Endodermal cell (in vitro differentiated cells): Measurements from ENCODE around the gene NFE2L3. TPM values are rescaled to one million over a fixed set of nuclear protein-coding genes. Genes with fewer than 3 reads are reported as not detected.

Experiments
- DNase-seq: peaks from one replicate; pipeline ENCODE4 v3.0.0-alpha.2; 2017
- H3K27ac ChIP-seq: 2 replicates; pipeline ENCODE4 v1.5.1; 2013; ENCODE audit warnings: mild to moderate bottlenecking, low read depth, low read length, moderate library complexity
- H3K27me3 ChIP-seq: 2 replicates; pipeline ENCODE4 v1.6.1; 2013; ENCODE audit warnings: mild to moderate bottlenecking, low read length, moderate library complexity; ENCODE audit not compliant: insufficient read depth, control insufficient read depth, poor library complexity, severe bottlenecking
- H3K36me3 ChIP-seq: 2 replicates; pipeline ENCODE4 v1.7.0; 2013; ENCODE audit warnings: mild to moderate bottlenecking, low read length, moderate library complexity; ENCODE audit not compliant: control insufficient read depth, insufficient read depth
- H3K4me1 ChIP-seq: one replicate; pipeline ENCODE4 v1.7.0; 2013; ENCODE audit warnings: low read length; ENCODE audit not compliant: control insufficient read depth, insufficient read depth
- H3K4me3 ChIP-seq: 2 replicates; pipeline ENCODE4 v1.5.1; 2013; ENCODE audit warnings: mild to moderate bottlenecking, low read length, moderate library complexity
- H3K9ac ChIP-seq: 2 replicates; pipeline ENCODE4 v1.6.1; 2013; ENCODE audit warnings: mild to moderate bottlenecking, low read length, moderate library complexity; ENCODE audit not compliant: poor library complexity, severe bottlenecking; ENCODE audit errors: extremely low read depth
- H3K9me3 ChIP-seq: 2 replicates; pipeline ENCODE4 v1.6.1; 2013; ENCODE audit warnings: mild to moderate bottlenecking, low read length, moderate library complexity; ENCODE audit not compliant: control insufficient read depth
- H3K27ac Mint-ChIP-seq: 2 replicates; pipeline ENCODE4 v1.8.0; 2020; ENCODE audit warnings: mixed read lengths
- H3K27me3 Mint-ChIP-seq: 2 replicates; pipeline ENCODE4 v1.8.0; 2021; ENCODE audit warnings: mild to moderate bottlenecking, mixed read lengths; ENCODE audit not compliant: insufficient read depth
- H3K36me3 Mint-ChIP-seq: 2 replicates; pipeline ENCODE4 v1.8.0; 2020; ENCODE audit warnings: low read depth, mixed read lengths
- H3K4me1 Mint-ChIP-seq: 2 replicates; pipeline ENCODE4 v1.8.0; 2020; ENCODE audit warnings: mixed read lengths
- H3K4me3 Mint-ChIP-seq: 2 replicates; pipeline ENCODE4 v1.8.0; 2020; ENCODE audit warnings: mild to moderate bottlenecking, moderate library complexity, mixed read lengths
- H3K9me3 Mint-ChIP-seq: 2 replicates; pipeline ENCODE4 v1.8.0; 2020; ENCODE audit warnings: mild to moderate bottlenecking, mixed read lengths
- CTCF ChIP-seq: fragments of 200-600 bp; sonication (generic); conservative IDR thresholded peaks from 2 replicates; pipeline ENCODE4 v1.5.0; 2021; ENCODE audit warnings: antibody characterized with exemption, mild to moderate bottlenecking
- WGBS, 2 experiments: methylation state at CpG; one replicate each; pipeline versions ENCODE4 v1.1.5 to v1.1.7; 2013; ENCODE audit warnings: missing lambda C conversion rate in 2 of 2, mixed read lengths in 1 of 2; ENCODE audit not compliant: insufficient coverage in 1 of 2, insufficient read length in 1 of 2; 5-methylcytosine and 5-hydroxymethylcytosine counted together
- total RNA-seq, 2 donors: library from RNA; stranded (reverse); fragmentation: NEBNext Ultra II Directional in 1 of 2; extraction: Animal tissue kit (Norgen Biotek cat#: 25700) in 1 of 2; gene quantifications; 2 replicates in 1 of 2; 3 replicates in 1 of 2; pipeline ENCODE4 v1.2.1, GENCODE V29; 2021

NFE2L3 gene
- total RNA-seq, 2 donors from 2014 or later: 20.2 to 48.4 TPM

GRCh38 chr7:26189697-26190096 lies 37.7 kb downstream of the NFE2L3 start:
- Mint-ChIP-seq H3K36me3 (peaks cover 68% of the 10 kb centered on the region), H3K4me1 (peaks cover 16% of the 10 kb centered on the region), H3K9me3 (no peaks in the 10 kb centered on the region), H3K27me3 (no peaks in the 10 kb centered on the region), H3K4me3 (no peak overlapping the region), H3K27ac (no peak overlapping the region)
- H3K27me3 ChIP-seq: no peaks in the 10 kb centered on the region
- TF ChIP-seq CTCF: no peak
- H3K4me1 ChIP-seq: peaks cover 2% of the 10 kb centered on the region
- no peak overlapping the region for H3K27ac ChIP-seq
- H3K4me3 ChIP-seq: no peak overlapping the region
- no peak for DNase-seq
- H3K9me3 ChIP-seq: no peaks in the 10 kb centered on the region
- peaks cover 81% of the 10 kb centered on the region for H3K36me3 ChIP-seq
- 94 to 100% methylated on average over 3 of the region's 3 CpGs for WGBS, 2 experiments
- no peak overlapping the region for H3K9ac ChIP-seq

- Histone ChIP-seq H3K27ac (no peak overlapping the region), H3K4me3 (no peak overlapping the region), H3K9ac (no peak overlapping the region), H3K4me1 (peaks cover 5% of the 10 kb centered on the region), H3K36me3 (peaks cover 86% of the 10 kb centered on the region), H3K27me3 (no peaks in the 10 kb centered on the region), H3K9me3 (no peaks in the 10 kb centered on the region)
- H3K4me3 Mint-ChIP-seq: no peak overlapping the region
- peaks cover 68% of the 10 kb centered on the region for H3K36me3 Mint-ChIP-seq
- peak overlapping the region; percentile 74 for H3K27ac Mint-ChIP-seq
- no peak for TF ChIP-seq CTCF
- DNase-seq: no peak
- WGBS, 2 experiments: 97 to 100% methylated on average over 1 of the region's 1 CpG
- no peaks in the 10 kb centered on the region for H3K27me3 Mint-ChIP-seq
- peaks cover 20% of the 10 kb centered on the region for H3K4me1 Mint-ChIP-seq
- no peaks in the 10 kb centered on the region for H3K9me3 Mint-ChIP-seq
Measured at GRCh38 chr7:26190417-26190869, 38.4 kb downstream of the NFE2L3 start.

GRCh38 chr7:26191233-26191973 lies 39.4 kb downstream of the NFE2L3 start:
- no peaks in the 10 kb centered on the region for H3K27me3 ChIP-seq
- H3K4me1 ChIP-seq: peaks cover 5% of the 10 kb centered on the region
- no peak overlapping the region for H3K4me3 Mint-ChIP-seq
- peak overlapping the region; percentile 22 for H3K4me3 ChIP-seq
- peaks cover 28% of the 10 kb centered on the region for H3K4me1 Mint-ChIP-seq
- no peaks in the 10 kb centered on the region for H3K9me3 ChIP-seq
- no peaks in the 10 kb centered on the region for H3K9me3 Mint-ChIP-seq
- no peak for DNase-seq
- no peak overlapping the region for H3K9ac ChIP-seq
- WGBS, 2 experiments: 86 to 90% methylated on average over 4 to 6 of the region's 7 CpGs
- no peak for TF ChIP-seq CTCF
- H3K27ac Mint-ChIP-seq: peak overlapping the region; percentile 76
- H3K36me3 Mint-ChIP-seq: peaks cover 73% of the 10 kb centered on the region
- H3K27ac ChIP-seq: no peak overlapping the region
- H3K27me3 Mint-ChIP-seq: no peaks in the 10 kb centered on the region
- peaks cover 92% of the 10 kb centered on the region for H3K36me3 ChIP-seq
